Liver (tissue), 9 donors: ENCODE measurements around the gene CWF19L2. TPM values are rescaled to one million over a fixed set of nuclear protein-coding genes. Genes with fewer than 3 reads are reported as not detected.

Source experiments
- DNase-seq: peaks from one replicate; pipeline ENCODE4 v3.0.0-alpha.2; 2017; ENCODE audit warnings: low spot score
- H3K27ac ChIP-seq, 2 donors: one replicate each; pipeline ENCODE4 v1.7.0; 2013; ENCODE audit warnings: inconsistent platforms in 2 of 2, low read length in 2 of 2, control low read depth in 1 of 2, low read depth in 1 of 2, mild to moderate bottlenecking in 1 of 2
- H3K27me3 ChIP-seq, 4 donors: one replicate each; pipeline versions ENCODE4 v1.6.1 to v1.7.0; 2013; ENCODE audit warnings: low read length in 3 of 4, inconsistent platforms in 1 of 4, mild to moderate bottlenecking in 1 of 4, moderate library complexity in 1 of 4; ENCODE audit not compliant: control insufficient read depth in 4 of 4, insufficient read depth in 4 of 4
- H3K36me3 ChIP-seq, 4 donors: one replicate each; pipeline versions ENCODE4 v1.6.1 to v1.7.0; 2013; ENCODE audit warnings: low read length in 3 of 4, mild to moderate bottlenecking in 3 of 4, low read depth in 1 of 4, moderate library complexity in 1 of 4; ENCODE audit not compliant: control insufficient read depth in 4 of 4, insufficient read depth in 3 of 4
- H3K4me1 ChIP-seq, 4 donors: one replicate each; pipeline versions ENCODE4 v1.6.1 to v1.7.0; 2013; ENCODE audit warnings: low read length in 3 of 4, mild to moderate bottlenecking in 3 of 4, moderate library complexity in 1 of 4; ENCODE audit not compliant: control insufficient read depth in 4 of 4, insufficient read depth in 4 of 4
- H3K4me3 ChIP-seq, 3 donors: one replicate each; pipeline versions ENCODE4 v1.6.1 to v1.7.0; 2013; ENCODE audit warnings: low read length in 3 of 3, control low read depth in 1 of 3, low read depth in 1 of 3, mild to moderate bottlenecking in 1 of 3
- H3K9ac ChIP-seq, 2 donors: one replicate each; pipeline ENCODE4 v1.7.0; 2013; ENCODE audit warnings: low read length in 2 of 2, mild to moderate bottlenecking in 2 of 2, moderate library complexity in 2 of 2, control low read depth in 1 of 2, low read depth in 1 of 2
- H3K9me3 ChIP-seq, 4 donors: one replicate each; pipeline versions ENCODE4 v1.6.1 to v1.7.0; 2013; ENCODE audit warnings: low read length in 3 of 4; ENCODE audit not compliant: control insufficient read depth in 4 of 4
- EGR1 ChIP-seq, 2 donors: IDR thresholded peaks; 2 replicates each; pipeline ENCODE4 v1.6.1; 2016 to 2018; ENCODE audit warnings: antibody characterized with exemption in 2 of 2, low read depth in 2 of 2
- FOXA1 ChIP-seq: IDR thresholded peaks from 2 replicates; pipeline ENCODE4 v1.6.1; 2016; ENCODE audit warnings: antibody characterized with exemption
- FOXA2 ChIP-seq: IDR thresholded peaks from 2 replicates; pipeline ENCODE4 v1.6.1; 2016; ENCODE audit warnings: antibody characterized with exemption
- GABPA ChIP-seq, 2 donors: IDR thresholded peaks in 1 of 2; conservative IDR thresholded peaks in 1 of 2; 2 replicates each; pipeline ENCODE4 v1.6.1; 2016; ENCODE audit warnings: antibody characterized with exemption in 2 of 2, mild to moderate bottlenecking in 1 of 2, moderate library complexity in 1 of 2
- HNF4A ChIP-seq, 2 donors: conservative IDR thresholded peaks; 2 replicates each; pipeline ENCODE4 v1.6.1; 2016; ENCODE audit warnings: antibody characterized with exemption in 2 of 2, mild to moderate bottlenecking in 2 of 2
- JUND ChIP-seq, 2 donors: IDR thresholded peaks; 2 replicates each; pipeline ENCODE4 v1.6.1; 2016; ENCODE audit warnings: antibody characterized with exemption in 2 of 2
- NR2F2 ChIP-seq: IDR thresholded peaks from 2 replicates; pipeline ENCODE4 v1.6.1; 2016; ENCODE audit warnings: antibody characterized with exemption
- RAD21 ChIP-seq, 2 donors: IDR thresholded peaks; 2 replicates each; pipeline ENCODE4 v1.6.1; 2016; ENCODE audit warnings: antibody characterized with exemption in 2 of 2, mild to moderate bottlenecking in 2 of 2
- RXRA ChIP-seq, 2 donors: IDR thresholded peaks; 2 replicates each; pipeline ENCODE4 v1.6.1; 2017 to 2018; ENCODE audit warnings: antibody characterized with exemption in 2 of 2, mild to moderate bottlenecking in 1 of 2
- SP1 ChIP-seq: IDR thresholded peaks from 2 replicates; pipeline ENCODE4 v1.6.1; 2018; ENCODE audit warnings: antibody characterized with exemption, mild to moderate bottlenecking
- YY1 ChIP-seq: IDR thresholded peaks from 2 replicates; pipeline ENCODE4 v1.6.1; 2016; ENCODE audit warnings: antibody characterized with exemption, mild to moderate bottlenecking
- WGBS: extraction: QIAGEN DNeasy Blood & Tissue Kit; methylation state at CpG from one replicate; pipeline ENCODE4 v1.1.7; 2013; 5-methylcytosine and 5-hydroxymethylcytosine counted together
- polyA plus RNA-seq, 2 donors: library from polyadenylated mRNA; stranded (reverse) in 1 of 2; unstranded in 1 of 2; fragments of 200-250 nt in 1 of 2; fragments of >200 nt in 1 of 2; fragmentation: Nextera tagmentation in 1 of 2; extraction: Ambion mirVana in 1 of 2; gene quantifications; one replicate each; pipeline versions ENCODE4 v1.2.1 to v1.2.3, GENCODE V29; 2013 to 2015
- total RNA-seq, 2 donors: library from RNA; depleted of rRNA; stranded (reverse); fragments of >200 nt; gene quantifications; one replicate each; pipeline ENCODE4 v1.2.3, GENCODE V29; 2014
- TF ChIP-seq, protein P1 (sequence below): fragments of 150-350 bp; IDR thresholded peaks from 2 replicates; pipeline ENCODE4 v1.5.1; 2017; ENCODE audit warnings: improper control_type of control experiment, low read depth, low read length; ENCODE audit not compliant: missing input control
- TF ChIP-seq, protein P2 (sequence below): IDR thresholded peaks from 2 replicates; pipeline ENCODE4 v1.6.1; 2016; ENCODE audit warnings: antibody characterized with exemption
- TF ChIP-seq, protein P3 (sequence below): IDR thresholded peaks from 2 replicates; pipeline ENCODE4 v1.6.1; 2016; ENCODE audit warnings: antibody characterized with exemption
- TF ChIP-seq, protein P4 (sequence below): IDR thresholded peaks from 2 replicates; pipeline ENCODE4 v1.6.1; 2016; ENCODE audit warnings: antibody characterized with exemption, mild to moderate bottlenecking
- donor health status: healthy.
- donor health status: healthy.
- donor health status: healthy.
- donor health status: healthy.
- donor health status: healthy.

Gene CWF19L2
- total and polyA plus RNA-seq, 4 donors = 2.0 to 10.7 (median 5.8) TPM

DNA sequence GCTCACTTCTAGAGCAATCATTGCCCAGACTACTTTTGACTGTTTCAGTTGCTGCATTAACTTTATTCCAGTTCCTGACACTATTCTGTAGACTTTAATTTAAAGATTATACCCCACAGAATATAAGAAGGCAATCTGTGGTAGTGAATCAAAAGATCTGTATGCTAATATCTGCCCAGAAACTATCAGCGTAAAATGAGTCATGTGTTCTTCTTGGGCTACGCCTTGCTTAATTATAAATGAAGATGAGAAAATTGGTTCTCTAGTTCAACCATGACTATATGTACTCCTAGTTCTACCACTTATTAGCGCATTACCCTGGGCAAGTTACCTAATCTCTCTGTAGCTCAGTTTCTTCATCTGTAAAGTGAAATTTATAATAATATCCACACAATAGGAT is 128.5 kb downstream of the CWF19L2 start (continued):
- TF ChIP-seq, protein P1, sequence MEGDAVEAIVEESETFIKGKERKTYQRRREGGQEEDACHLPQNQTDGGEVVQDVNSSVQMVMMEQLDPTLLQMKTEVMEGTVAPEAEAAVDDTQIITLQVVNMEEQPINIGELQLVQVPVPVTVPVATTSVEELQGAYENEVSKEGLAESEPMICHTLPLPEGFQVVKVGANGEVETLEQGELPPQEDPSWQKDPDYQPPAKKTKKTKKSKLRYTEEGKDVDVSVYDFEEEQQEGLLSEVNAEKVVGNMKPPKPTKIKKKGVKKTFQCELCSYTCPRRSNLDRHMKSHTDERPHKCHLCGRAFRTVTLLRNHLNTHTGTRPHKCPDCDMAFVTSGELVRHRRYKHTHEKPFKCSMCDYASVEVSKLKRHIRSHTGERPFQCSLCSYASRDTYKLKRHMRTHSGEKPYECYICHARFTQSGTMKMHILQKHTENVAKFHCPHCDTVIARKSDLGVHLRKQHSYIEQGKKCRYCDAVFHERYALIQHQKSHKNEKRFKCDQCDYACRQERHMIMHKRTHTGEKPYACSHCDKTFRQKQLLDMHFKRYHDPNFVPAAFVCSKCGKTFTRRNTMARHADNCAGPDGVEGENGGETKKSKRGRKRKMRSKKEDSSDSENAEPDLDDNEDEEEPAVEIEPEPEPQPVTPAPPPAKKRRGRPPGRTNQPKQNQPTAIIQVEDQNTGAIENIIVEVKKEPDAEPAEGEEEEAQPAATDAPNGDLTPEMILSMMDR = no peak
- TF ChIP-seq, protein P2, sequence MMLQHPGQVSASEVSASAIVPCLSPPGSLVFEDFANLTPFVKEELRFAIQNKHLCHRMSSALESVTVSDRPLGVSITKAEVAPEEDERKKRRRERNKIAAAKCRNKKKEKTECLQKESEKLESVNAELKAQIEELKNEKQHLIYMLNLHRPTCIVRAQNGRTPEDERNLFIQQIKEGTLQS = no peak

DNA sequence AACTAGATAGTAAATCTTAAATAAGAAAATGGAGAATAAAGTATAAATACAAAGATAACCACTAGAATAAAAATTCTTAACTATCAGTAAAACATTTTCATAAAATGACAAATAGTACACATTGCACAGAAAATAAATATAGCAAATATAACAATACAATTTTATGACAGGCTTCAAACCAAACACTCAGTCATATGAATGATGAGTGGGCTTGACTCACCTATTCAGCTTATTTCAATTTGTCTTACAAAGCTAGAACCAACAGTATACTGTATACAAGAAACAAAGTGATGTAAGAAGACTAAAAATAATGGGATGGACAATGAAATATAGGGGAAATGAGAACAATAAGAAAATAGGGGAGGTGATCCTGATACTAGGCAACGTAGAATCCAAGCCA is 141.2 kb downstream of the CWF19L2 start:
- no peak overlapping the region for H3K27ac ChIP-seq
- no peak for DNase-seq
- no peaks in the 10 kb centered on the region for H3K4me1 ChIP-seq
- H3K9me3 ChIP-seq = peaks cover 0 to 2% (median under 1%) of the 10 kb centered on the region in 4 donors
- H3K4me3 ChIP-seq = no peak overlapping the region
- H3K36me3 ChIP-seq = peaks cover 0 to 5% (median 0%) of the 10 kb centered on the region in 4 donors
- TF ChIP-seq EGR1 (IDR thresholded peaks at IDR 0.05; ENCODE audit: low read depth in 2 of 2) = no peak
- TF ChIP-seq RAD21 (IDR thresholded peaks at IDR 0.05) = no peak
- TF ChIP-seq, protein P3, sequence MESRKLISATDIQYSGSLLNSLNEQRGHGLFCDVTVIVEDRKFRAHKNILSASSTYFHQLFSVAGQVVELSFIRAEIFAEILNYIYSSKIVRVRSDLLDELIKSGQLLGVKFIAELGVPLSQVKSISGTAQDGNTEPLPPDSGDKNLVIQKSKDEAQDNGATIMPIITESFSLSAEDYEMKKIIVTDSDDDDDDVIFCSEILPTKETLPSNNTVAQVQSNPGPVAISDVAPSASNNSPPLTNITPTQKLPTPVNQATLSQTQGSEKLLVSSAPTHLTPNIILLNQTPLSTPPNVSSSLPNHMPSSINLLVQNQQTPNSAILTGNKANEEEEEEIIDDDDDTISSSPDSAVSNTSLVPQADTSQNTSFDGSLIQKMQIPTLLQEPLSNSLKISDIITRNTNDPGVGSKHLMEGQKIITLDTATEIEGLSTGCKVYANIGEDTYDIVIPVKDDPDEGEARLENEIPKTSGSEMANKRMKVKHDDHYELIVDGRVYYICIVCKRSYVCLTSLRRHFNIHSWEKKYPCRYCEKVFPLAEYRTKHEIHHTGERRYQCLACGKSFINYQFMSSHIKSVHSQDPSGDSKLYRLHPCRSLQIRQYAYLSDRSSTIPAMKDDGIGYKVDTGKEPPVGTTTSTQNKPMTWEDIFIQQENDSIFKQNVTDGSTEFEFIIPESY = no peak
- TF ChIP-seq FOXA1 = no peak
- TF ChIP-seq RXRA (IDR thresholded peaks at IDR 0.05) = no peak
- no peak for TF ChIP-seq JUND (IDR thresholded peaks at IDR 0.05)
- TF ChIP-seq GABPA (IDR thresholded peaks at IDR 0.05 in 1 of 2, conservative IDR thresholded peaks at IDR 0.05 in 1 of 2) = no peak
- no peak for TF ChIP-seq YY1
- no peak for TF ChIP-seq NR2F2
- TF ChIP-seq HNF4A (conservative IDR thresholded peaks at IDR 0.05) = no peak
- TF ChIP-seq FOXA2 = no peak
- TF ChIP-seq, protein P4, sequence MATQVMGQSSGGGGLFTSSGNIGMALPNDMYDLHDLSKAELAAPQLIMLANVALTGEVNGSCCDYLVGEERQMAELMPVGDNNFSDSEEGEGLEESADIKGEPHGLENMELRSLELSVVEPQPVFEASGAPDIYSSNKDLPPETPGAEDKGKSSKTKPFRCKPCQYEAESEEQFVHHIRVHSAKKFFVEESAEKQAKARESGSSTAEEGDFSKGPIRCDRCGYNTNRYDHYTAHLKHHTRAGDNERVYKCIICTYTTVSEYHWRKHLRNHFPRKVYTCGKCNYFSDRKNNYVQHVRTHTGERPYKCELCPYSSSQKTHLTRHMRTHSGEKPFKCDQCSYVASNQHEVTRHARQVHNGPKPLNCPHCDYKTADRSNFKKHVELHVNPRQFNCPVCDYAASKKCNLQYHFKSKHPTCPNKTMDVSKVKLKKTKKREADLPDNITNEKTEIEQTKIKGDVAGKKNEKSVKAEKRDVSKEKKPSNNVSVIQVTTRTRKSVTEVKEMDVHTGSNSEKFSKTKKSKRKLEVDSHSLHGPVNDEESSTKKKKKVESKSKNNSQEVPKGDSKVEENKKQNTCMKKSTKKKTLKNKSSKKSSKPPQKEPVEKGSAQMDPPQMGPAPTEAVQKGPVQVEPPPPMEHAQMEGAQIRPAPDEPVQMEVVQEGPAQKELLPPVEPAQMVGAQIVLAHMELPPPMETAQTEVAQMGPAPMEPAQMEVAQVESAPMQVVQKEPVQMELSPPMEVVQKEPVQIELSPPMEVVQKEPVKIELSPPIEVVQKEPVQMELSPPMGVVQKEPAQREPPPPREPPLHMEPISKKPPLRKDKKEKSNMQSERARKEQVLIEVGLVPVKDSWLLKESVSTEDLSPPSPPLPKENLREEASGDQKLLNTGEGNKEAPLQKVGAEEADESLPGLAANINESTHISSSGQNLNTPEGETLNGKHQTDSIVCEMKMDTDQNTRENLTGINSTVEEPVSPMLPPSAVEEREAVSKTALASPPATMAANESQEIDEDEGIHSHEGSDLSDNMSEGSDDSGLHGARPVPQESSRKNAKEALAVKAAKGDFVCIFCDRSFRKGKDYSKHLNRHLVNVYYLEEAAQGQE = no peak
- H3K27me3 ChIP-seq = no peaks in the 10 kb centered on the region
- WGBS = 6% methylated on average over 1 of the region's 1 CpG
- H3K9ac ChIP-seq = no peak overlapping the region

DNA sequence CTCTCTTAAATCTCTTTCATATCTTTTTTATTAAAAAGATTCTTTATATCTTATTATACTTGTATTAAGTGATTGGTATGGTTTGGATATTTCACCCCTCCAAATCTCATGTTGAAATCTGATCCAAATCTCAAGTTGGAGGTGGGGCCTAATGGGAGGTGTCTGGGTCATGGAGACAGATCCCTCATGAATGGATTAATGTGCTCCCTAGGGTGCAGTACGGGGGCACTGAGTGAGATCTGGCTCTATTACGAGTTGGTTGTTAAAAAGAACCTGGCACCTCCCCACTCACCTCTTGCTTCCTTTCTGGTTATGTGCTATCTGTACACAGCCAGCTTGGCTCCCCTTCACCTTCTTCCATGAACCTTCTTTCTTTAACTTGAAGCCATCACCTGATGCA is 149.6 kb downstream of the CWF19L2 start:
- Histone ChIP-seq H3K4me1 (no peaks in the 10 kb centered on the region), H3K9me3 (no peaks in the 10 kb centered on the region), H3K27ac (no peak overlapping the region), H3K4me3 (no peak overlapping the region), H3K9ac (no peak overlapping the region), H3K27me3 (no peaks in the 10 kb centered on the region), H3K36me3 (peaks cover 0 to 18% (median 6%) of the 10 kb centered on the region in 4 donors)
- DNase-seq = no peak
- no peak for TF ChIP-seq SP1
- WGBS = 44% methylated on average over 2 of the region's 2 CpGs
